Umbilical cord (tissue), 1 donor: ENCODE data around the gene SLAMF6. TPM values are rescaled to one million over a fixed set of nuclear protein-coding genes. Genes with fewer than 3 reads are reported as not detected.

Source experiments
- total RNA-seq: library from RNA; depleted of rRNA; stranded (reverse); fragments of >200 nt; gene quantifications from one replicate; pipeline ENCODE4 v1.2.3, GENCODE V29; 2014; ENCODE audit warnings: low replicate concordance; ENCODE audit not compliant: insufficient read depth

Gene SLAMF6
- total RNA-seq, 1 donor from 2014 or later, result 0.96 TPM

Other genes with a start within 250 kb of the SLAMF6 start
- 31.8 TPM for gene PEX19, start 238.1 kb downstream of the SLAMF6 start, total RNA-seq
- gene COPA, start 180.0 kb downstream of the SLAMF6 start, total RNA-seq, result 150 TPM
- gene NCSTN, start 179.9 kb downstream of the SLAMF6 start, total RNA-seq, result 41.2 TPM
- gene NHLH1, start 156.2 kb downstream of the SLAMF6 start, total RNA-seq, result 2.6 TPM
- 1.9 TPM for gene VANGL2, start 122.7 kb downstream of the SLAMF6 start, total RNA-seq
- 13.5 TPM for gene CD84, start 56.2 kb upstream of the SLAMF6 start, total RNA-seq
- 0.24 TPM for gene SLAMF1, start 123.8 kb upstream of the SLAMF6 start, total RNA-seq
- 12.5 TPM for gene CD48, start 188.6 kb upstream of the SLAMF6 start, total RNA-seq
- 4.1 TPM for gene SLAMF7, start 216.0 kb upstream of the SLAMF6 start, total RNA-seq